ENCODE measurements around the gene SHLD1.
"Not testable (repeated sequence)": the region's sequence is repeated elsewhere in the genome, so short reads cannot be mapped to it uniquely, and the experiment has no call there.

The SHLD1 gene

DNA sequence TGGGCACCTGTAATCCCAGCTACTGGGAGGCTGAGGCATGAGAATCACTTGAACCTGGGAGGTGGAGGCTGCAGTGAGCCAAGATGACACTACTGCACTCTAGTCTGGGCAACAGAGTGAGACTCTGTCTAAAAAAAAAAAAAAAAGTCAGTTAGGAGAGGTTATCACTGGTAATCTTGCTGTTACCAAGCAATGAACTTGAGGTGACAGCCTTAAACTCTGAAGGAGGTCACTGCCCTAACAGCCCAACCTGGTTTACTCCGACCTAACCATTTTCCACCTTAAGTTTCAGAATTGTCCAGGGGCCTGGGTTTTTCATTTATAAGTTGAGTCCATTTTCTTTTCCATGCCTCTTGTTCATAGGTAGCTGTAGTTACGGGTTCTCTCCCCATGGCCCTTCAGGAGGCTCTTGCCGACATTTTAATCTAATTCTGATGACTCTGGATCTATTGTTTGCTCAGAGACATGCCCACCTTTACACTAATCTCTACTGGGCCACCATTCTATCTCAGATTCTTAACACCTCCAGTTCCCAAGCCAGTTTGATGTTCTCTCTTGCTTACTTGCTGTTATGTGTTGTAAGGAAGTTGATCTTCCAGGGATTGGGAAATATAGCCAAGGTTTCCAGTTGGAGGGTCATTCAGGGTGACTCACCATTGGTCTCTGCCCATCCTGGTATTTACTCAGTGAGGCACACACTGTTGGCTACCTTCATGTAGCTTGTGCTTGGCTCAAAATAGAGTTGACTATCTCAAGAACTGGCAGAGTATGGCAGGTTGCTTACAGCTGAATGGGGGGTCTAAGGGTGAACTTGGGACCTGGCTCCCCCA lies 29.1 kb downstream of the SHLD1 start:
- no peak for ATAC-seq

DNA sequence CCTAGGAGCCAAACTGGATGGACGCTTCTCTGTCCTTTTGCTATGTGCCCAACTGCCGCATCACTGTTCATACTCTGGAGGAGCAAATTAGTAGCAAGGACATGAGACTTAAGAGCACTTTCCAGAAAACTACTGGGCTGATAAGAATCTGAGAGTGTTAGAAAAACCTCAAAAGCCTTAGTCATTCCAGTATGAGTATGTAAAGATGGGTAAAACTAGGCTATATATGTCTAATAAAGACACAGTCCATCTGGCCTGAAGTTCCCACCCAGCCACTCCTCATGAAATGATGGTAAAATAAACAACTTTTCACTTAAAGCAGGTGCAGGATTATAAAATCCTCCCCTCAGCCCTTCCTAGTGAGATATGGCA lies 30.6 kb downstream of the SHLD1 start:
- ATAC-seq, result no peak; the same call in 2 of the 3 replicates
- no peak for TF ChIP-seq ZC3H10 (CRISPR knock-in tag; IDR thresholded peaks at IDR 0.05)

More for the DNA sequence above, 29.1 kb downstream of the SHLD1 start:
- TF ChIP-seq, protein P1, sequence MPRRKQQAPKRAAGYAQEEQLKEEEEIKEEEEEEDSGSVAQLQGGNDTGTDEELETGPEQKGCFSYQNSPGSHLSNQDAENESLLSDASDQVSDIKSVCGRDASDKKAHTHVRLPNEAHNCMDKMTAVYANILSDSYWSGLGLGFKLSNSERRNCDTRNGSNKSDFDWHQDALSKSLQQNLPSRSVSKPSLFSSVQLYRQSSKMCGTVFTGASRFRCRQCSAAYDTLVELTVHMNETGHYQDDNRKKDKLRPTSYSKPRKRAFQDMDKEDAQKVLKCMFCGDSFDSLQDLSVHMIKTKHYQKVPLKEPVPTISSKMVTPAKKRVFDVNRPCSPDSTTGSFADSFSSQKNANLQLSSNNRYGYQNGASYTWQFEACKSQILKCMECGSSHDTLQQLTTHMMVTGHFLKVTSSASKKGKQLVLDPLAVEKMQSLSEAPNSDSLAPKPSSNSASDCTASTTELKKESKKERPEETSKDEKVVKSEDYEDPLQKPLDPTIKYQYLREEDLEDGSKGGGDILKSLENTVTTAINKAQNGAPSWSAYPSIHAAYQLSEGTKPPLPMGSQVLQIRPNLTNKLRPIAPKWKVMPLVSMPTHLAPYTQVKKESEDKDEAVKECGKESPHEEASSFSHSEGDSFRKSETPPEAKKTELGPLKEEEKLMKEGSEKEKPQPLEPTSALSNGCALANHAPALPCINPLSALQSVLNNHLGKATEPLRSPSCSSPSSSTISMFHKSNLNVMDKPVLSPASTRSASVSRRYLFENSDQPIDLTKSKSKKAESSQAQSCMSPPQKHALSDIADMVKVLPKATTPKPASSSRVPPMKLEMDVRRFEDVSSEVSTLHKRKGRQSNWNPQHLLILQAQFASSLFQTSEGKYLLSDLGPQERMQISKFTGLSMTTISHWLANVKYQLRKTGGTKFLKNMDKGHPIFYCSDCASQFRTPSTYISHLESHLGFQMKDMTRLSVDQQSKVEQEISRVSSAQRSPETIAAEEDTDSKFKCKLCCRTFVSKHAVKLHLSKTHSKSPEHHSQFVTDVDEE (CRISPR knock-in tag; IDR thresholded peaks at IDR 0.05), result no peak
- TF ChIP-seq CSDC2 (CRISPR knock-in tag; IDR thresholded peaks at IDR 0.05), result no peak
- no peak for TF ChIP-seq ISL1 (CRISPR knock-in tag; IDR thresholded peaks at IDR 0.05)

DNA sequence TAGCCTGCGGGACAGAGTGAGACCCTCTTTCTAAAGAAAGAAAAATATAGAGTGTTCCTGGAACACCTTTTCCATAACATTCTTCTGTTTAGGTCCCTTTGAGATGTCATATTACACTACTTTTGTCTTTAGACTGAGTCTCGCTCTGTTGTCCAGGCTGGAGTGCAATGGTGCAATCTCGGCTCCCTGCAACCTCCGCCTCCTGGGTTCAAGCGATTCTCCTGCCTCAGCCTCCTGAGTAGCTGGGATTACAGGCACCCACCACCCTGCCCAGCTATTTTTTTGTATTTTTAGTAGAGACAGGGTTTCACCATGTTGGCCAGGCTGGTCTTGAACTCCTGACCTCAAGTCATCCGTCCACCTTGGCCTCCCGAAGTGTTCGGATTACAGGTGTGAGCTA lies 31.2 kb downstream of the SHLD1 start:
- not testable (repeated sequence) for ATAC-seq

DNA sequence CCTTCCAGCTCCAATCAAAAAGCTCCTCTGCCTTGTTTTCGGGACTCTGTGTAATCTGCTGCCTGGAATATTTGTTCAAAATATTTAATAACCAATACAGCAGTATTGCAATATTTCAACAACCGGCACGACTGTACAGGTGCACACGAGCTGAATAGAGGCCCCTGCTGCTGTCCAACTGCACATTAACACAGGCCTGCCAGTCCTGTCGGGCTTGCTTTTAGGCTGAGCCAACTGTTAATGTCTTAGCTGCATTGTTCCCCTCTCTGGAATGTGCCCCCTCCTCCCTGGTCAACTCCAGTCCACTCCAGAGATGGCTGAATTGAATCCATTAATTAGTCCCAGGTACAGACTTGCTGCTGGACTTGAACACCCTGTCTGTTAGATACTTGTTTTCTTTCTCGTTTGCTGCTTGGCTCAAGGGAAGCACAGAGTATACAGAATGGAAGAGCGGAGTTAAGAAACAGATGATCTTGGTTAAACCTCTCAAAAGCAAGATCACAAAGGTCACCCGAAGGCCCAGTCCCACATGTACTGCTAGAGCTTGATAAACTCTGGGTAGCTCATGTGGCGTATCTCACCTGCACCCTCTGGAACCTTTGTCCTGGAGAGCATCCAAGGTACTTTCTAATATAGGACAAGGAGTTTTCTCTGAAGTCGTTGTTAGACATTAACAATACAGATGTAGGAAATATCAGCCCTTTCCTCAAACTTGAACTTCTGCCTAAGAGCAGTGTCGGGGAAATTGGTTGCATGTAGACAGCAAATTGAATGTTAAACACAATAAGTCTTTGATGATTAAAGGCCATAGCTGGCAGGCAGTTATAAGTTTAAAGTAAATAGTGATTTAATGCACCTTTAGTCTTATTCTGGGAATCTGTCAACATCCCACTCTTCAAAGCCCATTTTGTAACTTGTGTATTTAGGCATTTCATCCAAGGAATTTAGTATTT lies 31.9 kb downstream of the SHLD1 start:
- TF ChIP-seq ESRRG (CRISPR knock-in tag; IDR thresholded peaks at IDR 0.05) (no peak), ZFP30 (CRISPR knock-in tag; IDR thresholded peaks at IDR 0.05) (no peak)
- TF ChIP-seq, protein P2, sequence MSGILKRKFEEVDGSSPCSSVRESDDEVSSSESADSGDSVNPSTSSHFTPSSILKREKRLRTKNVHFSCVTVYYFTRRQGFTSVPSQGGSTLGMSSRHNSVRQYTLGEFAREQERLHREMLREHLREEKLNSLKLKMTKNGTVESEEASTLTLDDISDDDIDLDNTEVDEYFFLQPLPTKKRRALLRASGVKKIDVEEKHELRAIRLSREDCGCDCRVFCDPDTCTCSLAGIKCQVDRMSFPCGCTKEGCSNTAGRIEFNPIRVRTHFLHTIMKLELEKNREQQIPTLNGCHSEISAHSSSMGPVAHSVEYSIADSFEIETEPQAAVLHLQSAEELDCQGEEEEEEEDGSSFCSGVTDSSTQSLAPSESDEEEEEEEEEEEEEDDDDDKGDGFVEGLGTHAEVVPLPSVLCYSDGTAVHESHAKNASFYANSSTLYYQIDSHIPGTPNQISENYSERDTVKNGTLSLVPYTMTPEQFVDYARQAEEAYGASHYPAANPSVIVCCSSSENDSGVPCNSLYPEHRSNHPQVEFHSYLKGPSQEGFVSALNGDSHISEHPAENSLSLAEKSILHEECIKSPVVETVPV (CRISPR knock-in tag; IDR thresholded peaks at IDR 0.05), result no peak
- ATAC-seq, result peak; percentile 62

DNA sequence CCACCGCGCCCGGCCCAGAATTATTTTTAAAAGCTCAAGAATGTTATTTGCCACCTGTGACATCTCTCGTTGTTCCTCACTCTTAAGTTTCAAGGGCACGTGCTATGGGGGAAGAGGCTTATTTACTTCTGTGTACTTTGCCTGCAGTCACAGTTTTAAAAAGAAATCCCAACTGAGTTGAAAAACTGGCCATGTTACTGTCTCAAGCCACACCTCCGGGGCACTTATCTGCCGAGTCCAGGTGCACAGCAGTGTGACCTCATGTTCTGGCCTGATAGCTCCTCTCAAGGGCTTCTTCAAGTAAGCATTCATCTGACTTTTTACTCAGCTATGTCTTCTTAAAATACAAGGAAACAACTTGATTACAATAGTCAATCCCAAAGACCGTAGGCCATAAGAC lies 34.5 kb downstream of the SHLD1 start:
- TF ChIP-seq, protein P3, sequence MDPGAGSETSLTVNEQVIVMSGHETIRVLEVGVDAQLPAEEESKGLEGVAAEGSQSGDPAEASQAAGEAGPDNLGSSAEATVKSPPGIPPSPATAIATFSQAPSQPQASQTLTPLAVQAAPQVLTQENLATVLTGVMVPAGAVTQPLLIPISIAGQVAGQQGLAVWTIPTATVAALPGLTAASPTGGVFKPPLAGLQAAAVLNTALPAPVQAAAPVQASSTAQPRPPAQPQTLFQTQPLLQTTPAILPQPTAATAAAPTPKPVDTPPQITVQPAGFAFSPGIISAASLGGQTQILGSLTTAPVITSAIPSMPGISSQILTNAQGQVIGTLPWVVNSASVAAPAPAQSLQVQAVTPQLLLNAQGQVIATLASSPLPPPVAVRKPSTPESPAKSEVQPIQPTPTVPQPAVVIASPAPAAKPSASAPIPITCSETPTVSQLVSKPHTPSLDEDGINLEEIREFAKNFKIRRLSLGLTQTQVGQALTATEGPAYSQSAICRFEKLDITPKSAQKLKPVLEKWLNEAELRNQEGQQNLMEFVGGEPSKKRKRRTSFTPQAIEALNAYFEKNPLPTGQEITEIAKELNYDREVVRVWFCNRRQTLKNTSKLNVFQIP (CRISPR knock-in tag; IDR thresholded peaks at IDR 0.05; ENCODE audit: borderline replicate concordance, low read depth), result no peak
- TF ChIP-seq RARB (CRISPR knock-in tag; IDR thresholded peaks at IDR 0.05), result no peak
- no peak for TF ChIP-seq TOX (CRISPR knock-in tag; IDR thresholded peaks at IDR 0.05; ENCODE audit: borderline replicate concordance)
- TF ChIP-seq, protein P2 (CRISPR knock-in tag; IDR thresholded peaks at IDR 0.05), result no peak

DNA sequence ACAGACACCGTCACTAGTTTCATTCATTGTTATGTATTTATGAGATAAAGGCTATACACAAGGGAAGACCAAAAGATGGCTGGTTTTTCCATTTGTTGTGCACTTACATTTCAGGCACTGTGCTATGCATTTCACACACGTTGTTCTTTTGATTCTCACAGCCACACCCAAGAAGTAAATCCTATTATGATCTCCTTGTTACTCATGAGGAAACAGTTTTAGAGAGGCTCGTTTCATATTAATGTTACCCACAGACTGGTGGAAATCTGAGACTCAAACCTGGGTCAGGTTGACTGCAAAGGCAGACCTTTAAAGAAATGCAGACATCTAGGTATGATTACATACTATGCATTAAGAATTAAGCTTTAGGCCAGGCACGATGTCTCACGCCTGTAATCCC lies 34.9 kb downstream of the SHLD1 start:
- no peak for ATAC-seq
- no peak for TF ChIP-seq ESRRG (CRISPR knock-in tag; IDR thresholded peaks at IDR 0.05)
- TF ChIP-seq, protein P3 (CRISPR knock-in tag; IDR thresholded peaks at IDR 0.05; ENCODE audit: borderline replicate concordance, low read depth), result no peak
- TF ChIP-seq, protein P4, sequence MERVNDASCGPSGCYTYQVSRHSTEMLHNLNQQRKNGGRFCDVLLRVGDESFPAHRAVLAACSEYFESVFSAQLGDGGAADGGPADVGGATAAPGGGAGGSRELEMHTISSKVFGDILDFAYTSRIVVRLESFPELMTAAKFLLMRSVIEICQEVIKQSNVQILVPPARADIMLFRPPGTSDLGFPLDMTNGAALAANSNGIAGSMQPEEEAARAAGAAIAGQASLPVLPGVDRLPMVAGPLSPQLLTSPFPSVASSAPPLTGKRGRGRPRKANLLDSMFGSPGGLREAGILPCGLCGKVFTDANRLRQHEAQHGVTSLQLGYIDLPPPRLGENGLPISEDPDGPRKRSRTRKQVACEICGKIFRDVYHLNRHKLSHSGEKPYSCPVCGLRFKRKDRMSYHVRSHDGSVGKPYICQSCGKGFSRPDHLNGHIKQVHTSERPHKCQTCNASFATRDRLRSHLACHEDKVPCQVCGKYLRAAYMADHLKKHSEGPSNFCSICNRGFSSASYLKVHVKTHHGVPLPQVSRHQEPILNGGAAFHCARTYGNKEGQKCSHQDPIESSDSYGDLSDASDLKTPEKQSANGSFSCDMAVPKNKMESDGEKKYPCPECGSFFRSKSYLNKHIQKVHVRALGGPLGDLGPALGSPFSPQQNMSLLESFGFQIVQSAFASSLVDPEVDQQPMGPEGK (CRISPR knock-in tag; IDR thresholded peaks at IDR 0.05; ENCODE audit: borderline replicate concordance), result no peak
- TF ChIP-seq PPARA (CRISPR knock-in tag; IDR thresholded peaks at IDR 0.05; ENCODE audit: borderline replicate concordance), result no peak
- no peak for TF ChIP-seq BACH2 (CRISPR knock-in tag; IDR thresholded peaks at IDR 0.05; ENCODE audit: borderline replicate concordance)
- TF ChIP-seq, protein P5, sequence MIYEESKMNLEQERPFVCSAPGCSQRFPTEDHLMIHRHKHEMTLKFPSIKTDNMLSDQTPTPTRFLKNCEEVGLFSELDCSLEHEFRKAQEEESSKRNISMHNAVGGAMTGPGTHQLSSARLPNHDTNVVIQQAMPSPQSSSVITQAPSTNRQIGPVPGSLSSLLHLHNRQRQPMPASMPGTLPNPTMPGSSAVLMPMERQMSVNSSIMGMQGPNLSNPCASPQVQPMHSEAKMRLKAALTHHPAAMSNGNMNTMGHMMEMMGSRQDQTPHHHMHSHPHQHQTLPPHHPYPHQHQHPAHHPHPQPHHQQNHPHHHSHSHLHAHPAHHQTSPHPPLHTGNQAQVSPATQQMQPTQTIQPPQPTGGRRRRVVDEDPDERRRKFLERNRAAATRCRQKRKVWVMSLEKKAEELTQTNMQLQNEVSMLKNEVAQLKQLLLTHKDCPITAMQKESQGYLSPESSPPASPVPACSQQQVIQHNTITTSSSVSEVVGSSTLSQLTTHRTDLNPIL (CRISPR knock-in tag; IDR thresholded peaks at IDR 0.05; ENCODE audit: low read depth), result no peak
- TF ChIP-seq ZFP30 (CRISPR knock-in tag; IDR thresholded peaks at IDR 0.05), result no peak
- TF ChIP-seq SNAI2 (CRISPR knock-in tag; IDR thresholded peaks at IDR 0.05), result no peak

More for the DNA sequence above, 34.5 kb downstream of the SHLD1 start:
- no peak for ATAC-seq
